ENCODE results near the gene ITGB3. TPM values are rescaled to one million over a fixed set of nuclear protein-coding genes. Genes with fewer than 3 reads are reported as not detected.
"Not testable (repeated sequence)": the region's sequence is repeated elsewhere in the genome, so short reads cannot be mapped to it uniquely, and the experiment has no call there.

The ITGB3 gene
- polyA plus RNA-seq, 1 donor: 12.3 TPM

GRCh38 chr17:47244697-47245096 lies 8.9 kb upstream of the ITGB3 start:
- no peak for DNase-seq (ENCODE audit: low read depth)

DNA sequence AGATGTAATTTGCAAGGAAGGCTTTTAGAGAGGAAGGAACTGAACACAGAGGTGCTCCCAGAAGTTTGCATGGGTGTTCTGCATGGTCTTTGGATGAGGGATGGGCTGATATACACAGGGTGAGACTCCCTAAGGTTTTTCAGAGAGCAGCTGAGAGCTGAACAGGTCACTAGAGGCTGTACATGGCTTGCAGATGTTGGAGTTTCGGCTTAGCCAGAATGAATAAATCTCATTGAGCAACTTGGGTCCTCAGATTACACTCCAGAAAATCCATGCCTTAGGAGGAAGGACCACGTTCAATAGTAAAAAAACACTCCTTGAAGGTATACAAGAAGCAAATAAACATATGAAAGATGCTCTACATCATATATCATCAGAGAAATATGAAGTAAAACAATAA lies 7.5 kb upstream of the ITGB3 start:
- no peak for DNase-seq (ENCODE audit: low read depth)

- DNase-seq (ENCODE audit: low read depth): no peak
Observed at GRCh38 chr17:47250855-47251254, 2.8 kb upstream of the ITGB3 start.

DNA sequence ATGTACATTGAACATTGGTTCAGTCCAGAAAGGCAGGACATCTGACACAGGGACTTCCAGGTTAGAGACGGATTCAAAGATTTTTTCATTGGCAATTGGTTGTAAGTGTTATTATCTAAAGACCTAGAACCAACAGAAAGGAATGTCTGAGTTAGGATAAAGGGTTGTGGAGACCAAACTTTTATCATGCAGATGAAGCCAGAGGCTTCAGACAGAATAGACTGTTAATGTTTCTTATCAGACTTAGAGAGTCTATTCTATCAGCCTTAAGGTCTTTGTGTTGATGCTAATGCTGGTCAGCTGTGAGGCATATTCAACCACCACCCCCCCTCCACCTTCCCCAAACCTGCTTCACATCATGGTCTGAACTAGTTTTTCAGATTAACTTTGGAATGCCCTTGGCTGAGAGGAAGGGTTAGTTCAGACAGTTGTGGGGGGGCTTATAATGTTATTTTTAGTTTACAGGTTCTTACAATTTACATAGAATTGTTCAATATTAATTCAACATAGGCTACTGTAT lies 2.1 kb upstream of the ITGB3 start:
- DNase-seq (ENCODE audit: low read depth): no peak

DNA sequence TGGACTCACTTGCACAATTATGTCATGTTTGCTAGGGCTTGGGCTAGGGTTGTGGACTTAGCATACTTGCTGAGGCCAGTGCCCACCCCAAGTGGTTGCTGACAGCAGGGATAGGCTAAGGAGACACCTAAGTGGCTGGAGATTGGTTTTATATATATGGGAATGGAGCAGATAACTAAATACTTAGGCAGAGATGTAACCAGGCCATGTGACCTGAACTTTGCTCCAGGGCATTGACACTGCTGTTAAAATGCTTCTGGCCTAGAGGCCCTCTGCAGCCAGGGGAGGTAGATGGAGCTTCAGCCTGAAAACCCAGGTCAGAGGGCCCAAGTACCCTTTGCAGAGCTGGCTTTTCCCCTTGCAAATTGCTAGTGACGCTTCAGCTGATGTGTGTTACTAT lies 1.4 kb upstream of the ITGB3 start:
- DNase-seq (ENCODE audit: low read depth): no peak

GRCh38 chr17:47252766-47253512 lies 688 bp upstream of the ITGB3 start:
- no peak for DNase-seq (ENCODE audit: low read depth)

DNA sequence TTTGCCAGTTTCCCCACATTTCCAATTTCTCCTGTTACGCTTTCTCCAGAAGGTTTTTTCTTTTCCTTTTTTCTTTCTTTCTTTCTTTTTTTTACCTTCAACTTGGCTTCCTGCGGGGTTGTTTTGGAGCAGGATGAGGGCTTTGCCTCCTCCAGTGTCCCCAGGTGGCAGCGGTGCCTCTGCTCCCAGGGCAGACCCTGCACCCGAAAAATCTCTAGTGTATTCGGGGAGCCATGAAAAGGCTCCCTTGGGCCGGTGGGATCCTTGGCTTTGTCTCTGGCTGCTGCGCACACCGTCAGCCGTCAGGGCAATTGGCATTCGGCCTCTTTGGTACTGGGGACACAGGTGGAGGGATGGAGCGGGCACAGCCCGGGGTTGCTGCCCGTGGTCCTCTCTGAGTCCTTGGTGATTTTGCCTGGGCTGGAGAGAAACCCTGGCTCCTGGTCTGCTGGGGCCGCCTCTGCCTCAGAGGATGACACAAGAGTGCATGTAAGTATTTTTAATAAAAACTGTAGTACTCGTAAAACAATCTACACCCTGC lies 846 bp downstream of the ITGB3 start:
- DNase-seq (ENCODE audit: low read depth): no peak

- no peak for DNase-seq (ENCODE audit: low read depth)
Observed at GRCh38 chr17:47257651-47258339, 4.2 kb downstream of the ITGB3 start.

DNA sequence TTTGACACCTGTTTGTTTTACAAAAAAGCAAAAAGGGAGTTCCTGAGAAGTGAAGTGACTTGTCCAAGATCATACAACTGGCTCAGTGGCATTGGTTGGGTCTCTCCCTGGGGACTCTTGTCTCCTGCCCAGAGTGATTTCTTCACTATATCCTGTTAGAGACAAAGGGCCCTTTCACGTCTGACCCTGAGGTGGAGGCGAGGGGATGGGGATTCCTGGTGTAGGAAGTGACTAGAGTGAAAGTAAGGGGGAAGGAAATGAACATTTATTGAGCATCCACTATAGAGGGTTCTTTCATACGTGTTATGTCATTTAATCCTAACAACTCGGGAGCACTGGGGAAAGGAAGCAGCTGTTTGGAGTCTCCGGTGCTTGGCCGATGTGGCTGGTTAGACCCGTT lies 9.0 kb downstream of the ITGB3 start:
- DNase-seq (ENCODE audit: low read depth): no peak

- no peak for DNase-seq (ENCODE audit: low read depth)
Observed at GRCh38 chr17:47264166-47264565, 10.5 kb downstream of the ITGB3 start.

DNA sequence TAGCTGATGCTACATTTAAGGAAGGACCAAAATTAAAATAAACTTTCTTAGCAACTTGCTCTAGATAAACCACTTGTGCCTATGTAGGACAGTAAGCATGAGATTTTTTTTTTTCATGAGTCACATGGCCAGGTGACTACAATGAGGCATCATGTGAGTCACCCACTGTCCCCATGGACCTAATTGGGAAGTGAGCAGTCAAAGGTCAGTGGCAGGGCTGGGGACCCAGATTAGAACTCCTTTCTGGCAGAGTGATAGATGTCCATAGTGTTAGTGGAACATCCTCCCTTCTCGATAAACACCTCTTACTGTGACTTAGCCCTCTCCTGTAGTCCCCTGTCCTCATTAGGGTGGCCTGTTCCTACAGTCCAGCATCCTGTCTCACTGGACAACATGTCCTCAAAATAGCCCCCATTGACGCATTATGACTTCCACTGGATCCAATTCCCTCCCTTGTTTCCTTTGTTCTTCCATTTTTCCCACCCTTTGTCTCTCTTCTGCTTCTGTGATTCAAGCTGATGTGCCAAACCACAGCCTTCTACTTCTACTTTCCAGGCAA lies 12.4 kb downstream of the ITGB3 start:
- no peak for DNase-seq (ENCODE audit: low read depth)

DNA sequence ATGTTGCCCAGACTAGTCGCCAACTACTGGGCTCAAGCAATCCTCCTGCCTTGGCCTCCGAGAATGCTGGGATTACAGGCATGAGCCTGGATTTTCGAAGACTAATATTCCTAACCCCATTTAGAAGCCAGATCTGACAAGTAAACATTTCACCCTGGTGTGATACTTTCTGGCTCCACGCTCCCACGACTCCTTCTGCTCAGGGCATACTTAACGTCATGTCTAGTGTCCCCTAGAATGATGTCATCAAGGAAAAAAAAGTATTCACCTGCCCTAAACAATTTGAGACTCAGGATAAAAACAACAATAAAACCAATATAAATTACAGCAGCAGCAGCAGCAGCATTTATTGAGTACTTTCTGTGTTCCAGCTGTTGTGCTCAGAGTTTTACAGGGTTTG lies 13.2 kb downstream of the ITGB3 start:
- no peak for DNase-seq (ENCODE audit: low read depth)

DNA sequence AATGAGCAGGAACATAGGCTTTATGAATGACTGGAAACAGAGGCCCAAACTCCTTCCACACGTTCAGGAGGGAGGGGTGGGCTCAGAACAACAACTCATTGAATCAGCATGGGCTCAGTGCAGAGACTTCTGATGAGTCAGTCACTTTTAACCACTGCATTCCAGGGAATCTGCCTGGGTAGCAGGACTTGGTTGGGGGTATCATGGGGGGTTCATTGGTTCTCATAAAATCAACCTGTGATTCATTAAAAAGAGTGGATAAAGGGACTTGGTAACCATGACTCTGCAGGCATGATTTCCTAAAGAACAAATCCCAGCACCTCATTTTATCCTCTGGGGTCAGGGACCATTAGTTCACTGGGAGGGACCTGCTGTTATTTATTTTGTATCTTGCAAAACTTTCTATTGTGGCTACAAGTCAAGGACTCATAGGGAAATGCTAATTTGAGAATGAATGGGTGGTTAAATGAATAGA lies 13.8 kb downstream of the ITGB3 start:
- DNase-seq (ENCODE audit: low read depth): no peak

- not testable (repeated sequence) for DNase-seq (ENCODE audit: low read depth)
Observed at GRCh38 chr17:47268964-47269363, 15.3 kb downstream of the ITGB3 start.

DNA sequence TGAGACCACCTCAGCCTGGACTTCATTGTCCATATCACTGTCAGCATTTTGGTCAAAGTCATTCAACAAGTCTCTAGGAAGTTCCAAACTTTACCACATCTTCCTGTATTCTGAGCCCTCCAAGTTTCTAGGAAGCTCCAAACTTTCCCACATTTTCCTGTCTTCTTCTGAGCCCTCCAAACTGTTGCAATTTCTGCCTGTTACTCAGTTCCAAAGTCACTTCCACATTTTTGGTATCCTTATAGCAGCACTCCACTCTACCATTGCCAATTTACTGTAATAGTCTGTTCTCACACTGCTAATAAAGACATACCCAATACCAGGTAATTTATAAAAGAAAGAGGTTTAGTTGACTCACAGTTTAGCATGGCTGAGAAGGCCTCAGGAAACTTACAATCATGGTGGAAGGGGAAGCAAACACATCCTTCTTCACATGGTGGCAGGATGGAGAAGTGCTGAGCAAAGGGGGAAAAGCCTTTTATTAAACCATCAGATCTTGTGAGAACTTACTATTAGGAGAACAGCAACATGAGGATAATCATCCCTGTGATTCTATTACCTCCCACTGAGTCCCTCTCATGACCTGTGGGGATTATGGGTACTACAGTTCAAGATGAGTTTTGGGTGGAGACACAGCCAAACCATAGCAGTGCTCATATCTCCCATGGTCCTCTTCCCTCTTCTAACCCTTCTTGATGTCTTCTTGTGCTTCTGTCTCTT lies 16.1 kb downstream of the ITGB3 start:
- not testable (repeated sequence) for DNase-seq (ENCODE audit: low read depth)

DNA sequence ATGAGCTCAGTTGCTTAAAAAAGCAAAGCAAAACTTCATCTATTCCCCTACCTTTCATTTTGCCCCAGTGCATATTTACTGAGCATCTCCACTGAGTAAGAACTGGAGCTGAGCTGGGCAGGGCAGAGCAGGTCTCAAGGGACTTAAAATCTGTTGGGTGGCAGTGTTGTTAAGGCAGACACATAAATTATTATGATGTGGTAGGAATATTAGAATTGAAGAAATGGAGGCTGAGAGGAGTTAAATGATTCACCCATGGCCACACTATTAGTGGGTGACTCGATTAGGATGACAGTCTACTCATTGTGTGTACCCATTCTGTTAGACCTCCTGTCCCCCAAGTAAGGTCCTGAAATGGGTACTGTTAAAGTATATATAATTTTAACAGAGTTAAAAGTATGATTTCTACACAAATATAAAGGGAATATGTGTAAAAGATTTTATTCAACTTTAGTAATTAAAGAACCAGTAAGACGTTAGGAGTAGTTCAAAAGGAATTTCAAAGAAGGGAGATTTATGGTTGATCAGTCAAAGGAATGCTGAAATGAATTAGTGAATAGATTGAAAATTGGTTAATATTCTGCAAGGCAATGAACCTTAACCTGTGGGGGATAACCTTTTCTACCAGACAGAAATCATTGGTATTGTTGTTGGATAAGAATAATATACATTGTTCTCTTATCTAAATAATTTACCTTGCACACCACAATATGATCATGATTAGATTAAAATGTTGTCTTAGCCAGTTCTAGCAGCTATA lies 17.5 kb downstream of the ITGB3 start:
- no peak for DNase-seq (ENCODE audit: low read depth)

DNA sequence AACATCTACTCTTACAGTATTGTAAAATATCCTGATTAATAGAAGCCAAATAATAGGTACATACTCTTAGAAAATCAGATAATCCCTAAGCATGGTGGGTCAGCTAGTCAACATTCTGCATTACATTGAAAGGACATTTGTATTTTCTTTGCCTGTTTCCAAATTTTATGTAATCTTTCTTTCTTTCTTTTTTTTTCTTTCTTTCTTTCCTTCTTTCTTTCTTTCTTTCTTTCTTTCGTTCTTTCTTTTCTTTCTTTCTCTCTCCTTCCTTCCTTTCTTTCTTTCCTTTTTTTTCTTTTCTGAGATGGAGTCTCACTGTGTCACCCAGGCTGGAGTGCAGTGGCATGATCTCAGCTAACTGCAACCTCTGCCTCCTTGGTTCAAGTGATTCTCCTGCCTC lies 18.9 kb downstream of the ITGB3 start:
- DNase-seq (ENCODE audit: low read depth): no peak

- no peak for DNase-seq (ENCODE audit: low read depth)
Observed at GRCh38 chr17:47273245-47273644, 19.6 kb downstream of the ITGB3 start.

GRCh38 chr17:47274319-47275069 lies 20.9 kb downstream of the ITGB3 start:
- no peak for DNase-seq (ENCODE audit: low read depth)

DNA sequence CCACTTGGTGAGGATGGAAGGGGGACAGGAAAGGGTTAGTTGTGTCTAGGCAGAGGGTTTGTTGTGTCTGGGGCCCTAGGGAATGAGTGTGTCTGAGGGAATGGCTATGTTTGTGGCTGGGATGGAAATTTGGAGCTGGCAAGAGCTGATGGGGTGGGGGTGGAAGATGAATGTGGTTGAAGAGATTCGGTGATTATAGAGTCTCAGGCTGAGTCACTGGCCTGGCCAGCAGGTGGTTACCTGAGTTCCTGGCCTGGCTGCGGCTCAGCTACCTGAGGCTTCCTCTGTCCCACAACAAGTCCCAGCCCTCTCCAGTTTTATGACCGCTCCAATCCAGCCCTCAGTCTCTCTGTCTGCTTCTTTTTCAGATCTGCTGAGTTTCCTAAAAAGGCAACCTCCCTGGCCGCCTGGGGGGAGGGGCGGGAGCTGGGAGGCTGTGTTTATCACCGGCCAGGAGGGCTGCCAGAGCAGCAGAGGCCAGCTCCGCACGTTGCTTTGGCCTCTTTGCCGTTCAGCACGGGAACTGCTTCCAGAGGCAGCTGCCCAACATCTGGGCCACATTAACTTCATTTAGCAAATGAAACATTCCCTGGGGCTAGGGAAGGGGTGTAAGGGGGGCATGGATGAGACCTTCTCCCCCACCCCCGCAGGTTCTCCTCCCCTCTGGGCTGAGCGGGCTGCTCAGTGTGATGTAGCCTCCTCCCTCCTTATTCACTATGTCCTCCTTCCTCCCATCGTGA lies 21.8 kb downstream of the ITGB3 start:
- peak; percentile 90 for DNase-seq (ENCODE audit: low read depth)
